ENCODE data around the gene SEMA7A.

GRCh38 chr15:74370471-74370870 is 63.3 kb downstream of the SEMA7A start:
- TF ChIP-seq EP300 (IDR thresholded peaks at IDR 0.05; ENCODE audit: borderline replicate concordance) (no peak), MAX (IDR thresholded peaks at IDR 0.05) (no peak), CREB1 (IDR thresholded peaks at IDR 0.05; ENCODE audit: low read depth) (no peak), TAF1 (IDR thresholded peaks at IDR 0.05; ENCODE audit: low read depth) (no peak), EGR1 (IDR thresholded peaks at IDR 0.05) (no peak), YY1 (IDR thresholded peaks at IDR 0.05; ENCODE audit: low read depth) (no peak), ZBTB7A (IDR thresholded peaks at IDR 0.05; ENCODE audit: low read depth) (no peak)

All from Ishikawa (cell line).